Cardiac muscle cell (in vitro differentiated cells and primary cell): ENCODE measurements around the gene ANKRD33. TPM values are rescaled to one million over a fixed set of nuclear protein-coding genes. Genes with fewer than 3 reads are reported as not detected.
A peak's percentile ranks its signal among the peaks of the same experiment; 100 is the strongest.

Experiments used
- DNase-seq, 2 donors: peaks; one replicate each; pipeline versions ENCODE4 v3.0.0 to v3.0.0-alpha.2; 2010 to 2017; ENCODE audit warnings: low read depth in 1 of 2, low spot score in 1 of 2
- H3K27ac ChIP-seq: fragments of 200-600 bp; sonication (generic); 2 replicates; pipeline ENCODE4 v1.5.1; 2016
- H3K27me3 ChIP-seq: fragments of 200-600 bp; sonication (generic); 2 replicates; pipeline ENCODE4 v1.6.0; 2016; ENCODE audit warnings: control low read depth
- H3K36me3 ChIP-seq: fragments of 200-600 bp; sonication (generic); 2 replicates; pipeline ENCODE4 v1.5.1; 2016; ENCODE audit warnings: control low read depth
- H3K4me1 ChIP-seq: fragments of 200-600 bp; sonication (generic); 2 replicates; pipeline ENCODE4 v1.8.1; 2017; ENCODE audit warnings: low read depth, mild to moderate bottlenecking, mixed run types
- H3K4me3 ChIP-seq: fragments of 200-600 bp; sonication (generic); 2 replicates; pipeline ENCODE4 v1.5.1; 2016; ENCODE audit warnings: mild to moderate bottlenecking
- H3K9me3 ChIP-seq: fragments of 200-600 bp; sonication (generic); 2 replicates; pipeline ENCODE4 v1.5.1; 2017; ENCODE audit warnings: low read depth, mild to moderate bottlenecking, control low read depth
- polyA plus RNA-seq: library from polyadenylated mRNA; unstranded; fragments of >200 nt; fragmentation: Nextera tagmentation; extraction: Ambion mirVana; gene quantifications from 2 replicates; pipeline ENCODE4 v1.2.1, GENCODE V29; 2016
- total RNA-seq: library from RNA; depleted of rRNA; stranded (reverse); fragments of >200 nt; gene quantifications from 2 replicates; pipeline ENCODE4 v1.2.3, GENCODE V29; 2016
- TF ChIP-seq, protein P1 (sequence below): IDR thresholded peaks from 2 replicates; pipeline ENCODE4 v1.5.1; 2012; ENCODE audit warnings: low read depth, mild to moderate bottlenecking, low read length

Gene ANKRD33
- total and polyA plus RNA-seq, 2 experiments from 2014 or later, result 0.30 TPM; not detected in 1

DNA sequence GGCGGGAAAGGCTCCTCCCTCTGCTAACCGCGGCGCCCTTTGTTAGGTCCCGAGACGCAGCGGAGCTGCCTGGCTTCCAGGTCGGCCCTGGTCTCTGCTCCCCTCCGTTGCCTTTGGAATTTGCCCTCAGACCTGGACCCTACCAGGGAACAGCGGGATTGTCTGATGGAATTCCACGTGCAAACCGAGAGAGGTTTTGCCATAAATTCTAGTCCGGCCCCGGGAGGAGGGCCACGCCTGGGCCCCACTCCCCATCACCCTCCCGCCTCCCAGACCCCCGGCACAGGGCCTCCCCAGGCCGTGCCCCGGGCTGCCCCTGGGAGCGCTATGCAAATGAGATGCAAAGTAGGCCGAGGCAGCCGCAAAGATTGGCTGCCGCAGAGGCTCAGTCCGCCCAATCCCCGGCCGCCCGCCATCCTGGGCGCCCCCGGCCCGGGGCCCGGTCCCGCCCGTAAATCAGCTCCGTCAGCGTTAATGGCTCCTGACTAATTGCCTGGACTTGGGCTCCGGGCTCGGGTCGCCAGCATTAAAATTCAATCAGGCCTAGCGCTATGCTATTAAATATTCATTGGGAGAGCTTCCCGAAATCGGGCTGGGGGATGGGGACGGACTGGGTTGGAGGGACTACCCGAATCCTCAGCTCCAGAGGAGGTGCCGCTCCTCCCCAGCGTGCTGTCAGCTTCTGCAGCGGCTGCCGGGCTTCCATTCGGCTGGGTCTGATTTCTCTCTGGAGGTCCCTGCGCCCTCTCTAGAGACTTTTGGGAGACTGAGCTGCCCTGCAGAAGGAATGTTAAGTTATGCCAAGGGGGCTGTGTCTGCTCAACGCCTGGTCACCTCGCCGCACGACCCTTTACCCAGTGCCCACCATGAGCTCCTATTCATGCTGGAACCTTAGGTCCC lies 23.7 kb upstream of the ANKRD33 start:
- H3K4me1 ChIP-seq, result peaks cover 33% of the 10 kb centered on the region
- TF ChIP-seq, protein P1, sequence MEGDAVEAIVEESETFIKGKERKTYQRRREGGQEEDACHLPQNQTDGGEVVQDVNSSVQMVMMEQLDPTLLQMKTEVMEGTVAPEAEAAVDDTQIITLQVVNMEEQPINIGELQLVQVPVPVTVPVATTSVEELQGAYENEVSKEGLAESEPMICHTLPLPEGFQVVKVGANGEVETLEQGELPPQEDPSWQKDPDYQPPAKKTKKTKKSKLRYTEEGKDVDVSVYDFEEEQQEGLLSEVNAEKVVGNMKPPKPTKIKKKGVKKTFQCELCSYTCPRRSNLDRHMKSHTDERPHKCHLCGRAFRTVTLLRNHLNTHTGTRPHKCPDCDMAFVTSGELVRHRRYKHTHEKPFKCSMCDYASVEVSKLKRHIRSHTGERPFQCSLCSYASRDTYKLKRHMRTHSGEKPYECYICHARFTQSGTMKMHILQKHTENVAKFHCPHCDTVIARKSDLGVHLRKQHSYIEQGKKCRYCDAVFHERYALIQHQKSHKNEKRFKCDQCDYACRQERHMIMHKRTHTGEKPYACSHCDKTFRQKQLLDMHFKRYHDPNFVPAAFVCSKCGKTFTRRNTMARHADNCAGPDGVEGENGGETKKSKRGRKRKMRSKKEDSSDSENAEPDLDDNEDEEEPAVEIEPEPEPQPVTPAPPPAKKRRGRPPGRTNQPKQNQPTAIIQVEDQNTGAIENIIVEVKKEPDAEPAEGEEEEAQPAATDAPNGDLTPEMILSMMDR, result no peak
- peak overlapping the region; percentile 28 for H3K4me3 ChIP-seq
- H3K27me3 ChIP-seq, result peaks cover 12% of the 10 kb centered on the region
- H3K27ac ChIP-seq, result peak overlapping the region; percentile 55
- peak; percentile 53 to 86 for DNase-seq
- no peaks in the 10 kb centered on the region for H3K9me3 ChIP-seq
- H3K36me3 ChIP-seq, result no peaks in the 10 kb centered on the region

DNA sequence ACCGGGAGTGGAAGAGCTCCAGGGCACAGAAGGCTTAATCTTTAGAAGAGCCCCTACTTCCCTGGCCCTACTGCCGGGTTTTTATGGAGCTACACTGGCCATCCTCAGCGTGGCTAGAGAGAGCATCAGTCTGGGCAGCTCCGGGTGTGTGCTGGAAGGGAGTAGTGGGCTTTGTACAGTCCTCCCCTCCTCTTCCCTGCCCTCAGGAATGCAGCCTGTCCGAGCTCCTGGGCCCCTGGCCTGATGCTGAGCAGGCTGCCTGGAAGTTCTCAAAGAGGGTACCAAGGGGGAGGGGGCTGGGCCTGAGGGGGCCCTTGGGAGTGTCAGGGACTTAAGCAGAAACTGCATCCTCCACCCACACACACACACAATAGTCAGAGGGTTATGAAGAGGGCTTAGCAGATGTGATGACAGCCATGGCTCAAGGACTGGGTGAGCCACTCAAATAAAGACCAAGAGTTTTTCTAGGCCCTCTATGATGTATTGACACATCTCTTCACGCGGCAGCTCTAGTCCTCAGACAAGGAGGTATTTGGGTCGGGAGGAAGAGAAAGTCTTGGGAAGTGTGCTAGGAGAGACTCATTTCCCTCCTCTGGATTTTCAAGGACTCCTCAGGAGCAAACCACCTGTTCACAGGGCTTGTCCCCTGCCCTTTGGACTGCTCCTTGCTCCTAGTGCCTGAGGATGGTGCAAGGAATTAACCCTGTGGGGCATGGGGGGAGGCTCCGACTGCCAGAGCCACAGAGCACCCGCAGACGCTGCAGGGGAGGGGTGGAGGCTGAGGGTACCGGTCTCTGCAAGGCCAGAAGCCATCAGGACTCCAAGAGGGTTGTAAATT lies 22.9 kb upstream of the ANKRD33 start:
- Histone ChIP-seq H3K27ac (peak overlapping the region; percentile 77), H3K27me3 (peaks cover 16% of the 10 kb centered on the region), H3K4me3 (peak overlapping the region; percentile 28), H3K36me3 (no peaks in the 10 kb centered on the region), H3K9me3 (no peaks in the 10 kb centered on the region), H3K4me1 (peaks cover 40% of the 10 kb centered on the region)
- TF ChIP-seq, protein P1, result no peak
- DNase-seq, result peak; percentile 28 to 94

DNA sequence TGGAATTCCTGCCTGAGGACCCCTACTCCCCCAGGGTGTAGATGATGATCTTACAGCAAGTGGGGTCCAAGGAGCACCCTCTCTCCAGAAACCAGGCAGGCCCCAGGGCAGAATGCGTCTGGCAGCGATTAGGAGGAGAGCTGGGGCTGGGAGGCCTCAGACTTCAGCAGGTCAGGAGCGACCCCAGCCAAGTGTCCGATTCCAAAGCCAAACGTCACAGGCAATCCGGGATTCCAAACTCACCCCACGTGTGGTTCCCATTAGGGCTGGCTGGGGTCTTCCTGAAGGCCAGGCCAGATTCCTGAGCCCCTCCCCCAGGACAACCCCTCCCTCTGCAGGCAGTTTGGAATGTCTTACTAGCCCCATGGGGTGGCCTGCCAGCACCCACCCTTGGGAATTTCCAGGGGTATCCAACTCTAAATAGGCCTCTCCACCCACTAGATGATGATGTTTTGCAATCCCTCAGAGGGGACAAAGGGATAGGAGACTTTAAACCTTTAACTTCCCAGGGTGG lies 22.1 kb upstream of the ANKRD33 start:
- Histone ChIP-seq H3K4me1 (peaks cover 40% of the 10 kb centered on the region), H3K9me3 (no peaks in the 10 kb centered on the region), H3K27ac (peak overlapping the region; percentile 77), H3K36me3 (no peaks in the 10 kb centered on the region), H3K27me3 (peaks cover 16% of the 10 kb centered on the region), H3K4me3 (no peak overlapping the region)
- TF ChIP-seq, protein P1, result no peak
- DNase-seq, result peak in 1 of 2 donors; percentile 32

DNA sequence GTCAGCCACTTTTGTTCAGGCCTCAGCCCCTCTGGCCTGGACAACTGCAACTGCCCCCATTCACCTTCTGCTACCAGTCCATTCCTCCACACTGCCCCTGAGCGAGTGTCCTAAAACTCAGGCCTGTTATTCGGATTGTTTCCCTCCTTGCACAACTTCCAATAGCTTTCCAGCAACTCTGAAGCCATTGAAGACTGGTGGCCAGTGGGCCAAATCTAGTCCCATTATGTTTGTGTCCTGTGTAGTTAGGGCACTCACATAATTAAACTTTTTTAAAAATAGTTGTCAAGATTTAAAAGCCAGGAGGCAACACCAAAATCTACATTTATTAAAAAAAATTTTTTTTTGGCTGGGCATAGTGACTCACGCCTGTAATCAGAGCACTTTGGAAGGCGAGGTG lies 21.6 kb upstream of the ANKRD33 start:
- peaks cover 40% of the 10 kb centered on the region for H3K4me1 ChIP-seq
- TF ChIP-seq, protein P1, result no peak
- no peaks in the 10 kb centered on the region for H3K36me3 ChIP-seq
- H3K9me3 ChIP-seq, result no peaks in the 10 kb centered on the region
- peak overlapping the region; percentile 77 for H3K27ac ChIP-seq
- no peak for DNase-seq
- H3K4me3 ChIP-seq, result no peak overlapping the region
- H3K27me3 ChIP-seq, result peaks cover 21% of the 10 kb centered on the region

GRCh38 chr12:51866762-51867161 lies 21.1 kb upstream of the ANKRD33 start:
- no peak for DNase-seq
- Histone ChIP-seq H3K4me1 (peaks cover 40% of the 10 kb centered on the region), H3K27me3 (peaks cover 25% of the 10 kb centered on the region), H3K9me3 (no peaks in the 10 kb centered on the region), H3K27ac (no peak overlapping the region), H3K4me3 (no peak overlapping the region), H3K36me3 (no peaks in the 10 kb centered on the region)
- TF ChIP-seq, protein P1, result no peak
